Colonic mucosa (tissue), 4 donors: ENCODE data around the gene AFF3. TPM values are rescaled to one million over a fixed set of nuclear protein-coding genes. Genes with fewer than 3 reads are reported as not detected.

ENCODE experiments used
- DNase-seq: peaks from one replicate; pipeline ENCODE4 v3.0.0-alpha.2; 2020
- H3K27ac ChIP-seq: fragments of 200-600 bp; one replicate; pipeline ENCODE4 v1.8.0; 2021
- H3K27me3 ChIP-seq: fragments of 200-600 bp; one replicate; pipeline ENCODE4 v1.8.0; 2021
- H3K36me3 ChIP-seq: fragments of 200-600 bp; one replicate; pipeline ENCODE4 v1.8.0; 2021
- H3K4me1 ChIP-seq: fragments of 200-600 bp; one replicate; pipeline ENCODE4 v1.8.0; 2021; ENCODE audit warnings: mild to moderate bottlenecking
- H3K4me3 ChIP-seq: fragments of 200-600 bp; one replicate; pipeline ENCODE4 v1.8.0; 2021
- H3K9ac ChIP-seq, 2 donors: one replicate each; pipeline ENCODE4 v1.7.0; 2013; ENCODE audit warnings: control low read depth in 2 of 2, low read depth in 2 of 2, low read length in 2 of 2
- H3K9me3 ChIP-seq: fragments of 200-600 bp; one replicate; pipeline ENCODE4 v1.8.0; 2021
- CTCF ChIP-seq: fragments of 200-600 bp; IDR thresholded peaks from one replicate; pipeline ENCODE4 v1.8.0; 2022; ENCODE audit warnings: antibody characterized with exemption, mild to moderate bottlenecking
- intact Hi-C: fragments of 100-400 bp; cut with DNase I; formaldehyde crosslinking; loops from one replicate; pipeline ENCODE4 v1.14.1; 2022
- total RNA-seq, 2 donors: library from RNA; stranded (reverse); fragmentation: NEBNext Ultra II Directional in 1 of 2; extraction: Animal tissue kit (Norgen Biotek cat#: 25700) in 1 of 2; gene quantifications; one replicate each; pipeline ENCODE4 v1.2.1, GENCODE V29; 2021
- donor health status: healthy.
- donor health status: DM: no; HTN: no; CAD: no.
- donor health status: DM: no; HTN: no; CAD: no.

Gene AFF3
- total RNA-seq, 2 donors from 2014 or later: 0.86 to 2.6 TPM

GRCh38 chr2:100036026-100036425, 106.4 kb downstream of the AFF3 start:
- H3K27me3 ChIP-seq: no peaks in the 10 kb centered on the region
- no peaks in the 10 kb centered on the region for H3K9me3 ChIP-seq
- TF ChIP-seq CTCF: no peak
- H3K36me3 ChIP-seq: no peaks in the 10 kb centered on the region
- H3K4me3 ChIP-seq: no peak overlapping the region
- no peak for DNase-seq
- intact Hi-C loops: no loop called here
- H3K27ac ChIP-seq: no peak overlapping the region
- no peaks in the 10 kb centered on the region for H3K4me1 ChIP-seq
- no peak overlapping the region for H3K9ac ChIP-seq

GRCh38 chr2:100034431-100034830, 108.0 kb downstream of the AFF3 start:
- H3K27me3 ChIP-seq: no peaks in the 10 kb centered on the region
- DNase-seq: no peak
- no peaks in the 10 kb centered on the region for H3K4me1 ChIP-seq
- H3K36me3 ChIP-seq: no peaks in the 10 kb centered on the region
- intact Hi-C loops: no loop called here
- no peaks in the 10 kb centered on the region for H3K9me3 ChIP-seq
- H3K27ac ChIP-seq: no peak overlapping the region
- no peak overlapping the region for H3K4me3 ChIP-seq
- no peak for TF ChIP-seq CTCF
- H3K9ac ChIP-seq: no peak overlapping the region

- no peaks in the 10 kb centered on the region for H3K27me3 ChIP-seq
- no peaks in the 10 kb centered on the region for H3K9me3 ChIP-seq
- H3K36me3 ChIP-seq: no peaks in the 10 kb centered on the region
- TF ChIP-seq CTCF: no peak
- DNase-seq: no peak
- H3K27ac ChIP-seq: no peak overlapping the region
- intact Hi-C loops: no loop called here
- H3K4me1 ChIP-seq: no peaks in the 10 kb centered on the region
- no peak overlapping the region for H3K4me3 ChIP-seq
- no peak overlapping the region for H3K9ac ChIP-seq
Observed at GRCh38 chr2:100033976-100034375, 108.4 kb downstream of the AFF3 start.

GRCh38 chr2:100031604-100032003, 110.8 kb downstream of the AFF3 start:
- H3K9me3 ChIP-seq: no peaks in the 10 kb centered on the region
- no peak for DNase-seq
- intact Hi-C loops: no loop called here
- H3K4me1 ChIP-seq: no peaks in the 10 kb centered on the region
- no peak overlapping the region for H3K4me3 ChIP-seq
- H3K9ac ChIP-seq: no peak overlapping the region
- no peak overlapping the region for H3K27ac ChIP-seq
- no peaks in the 10 kb centered on the region for H3K36me3 ChIP-seq
- H3K27me3 ChIP-seq: no peaks in the 10 kb centered on the region
- TF ChIP-seq CTCF: no peak

GRCh38 chr2:100029460-100029859, 112.9 kb downstream of the AFF3 start:
- intact Hi-C loops: no loop called here
- Histone ChIP-seq H3K4me3 (no peak overlapping the region), H3K27ac (no peak overlapping the region)

More at GRCh38 chr2:100029460-100029859, 112.9 kb downstream of the AFF3 start:
- Histone ChIP-seq H3K36me3 (no peaks in the 10 kb centered on the region), H3K9me3 (no peaks in the 10 kb centered on the region), H3K4me1 (no peaks in the 10 kb centered on the region), H3K9ac (no peak overlapping the region), H3K27me3 (no peaks in the 10 kb centered on the region)
- DNase-seq: no peak
- no peak for TF ChIP-seq CTCF
